Testis (tissue), 3 donors: ENCODE data around the gene DNER. TPM values are rescaled to one million over a fixed set of nuclear protein-coding genes. Genes with fewer than 3 reads are reported as not detected.

Experiments used
- DNase-seq: peaks from one replicate; pipeline ENCODE4 v3.0.0-alpha.2; 2019
- H3K27ac ChIP-seq, 2 donors: fragments of 200-600 bp; sonication (generic); one replicate each; pipeline ENCODE4 v1.5.1; 2019
- H3K27me3 ChIP-seq: fragments of 200-600 bp; sonication (generic); one replicate; pipeline ENCODE4 v1.5.1; 2019
- H3K36me3 ChIP-seq: fragments of 200-600 bp; sonication (generic); one replicate; pipeline ENCODE4 v1.5.1; 2017; ENCODE audit warnings: low read depth; ENCODE audit errors: missing control alignments
- H3K4me1 ChIP-seq: fragments of 200-600 bp; sonication (generic); one replicate; pipeline ENCODE4 v1.5.1; 2019
- H3K4me3 ChIP-seq, 2 donors: fragments of 200-600 bp; sonication (generic); one replicate each; pipeline ENCODE4 v1.5.1; 2017 to 2019
- H3K9me3 ChIP-seq: fragments of 200-600 bp; sonication (generic); one replicate; pipeline ENCODE4 v1.5.1; 2017
- POLR2A ChIP-seq: fragments of 450-650 bp; IDR thresholded peaks from one replicate; pipeline ENCODE4 v1.6.1; 2017; ENCODE audit warnings: antibody characterized with exemption, mild to moderate bottlenecking, moderate library complexity
- WGBS, 2 donors: methylation state at CpG; one replicate each; pipeline ENCODE4 v1.1.5; 2018; 5-methylcytosine and 5-hydroxymethylcytosine counted together
- intact Hi-C: fragments of 100-400 bp; cut with DNase I; formaldehyde crosslinking; loops from one replicate; pipeline ENCODE4 v1.15.1; 2023; ENCODE audit warnings: low total_unique reads
- polyA plus RNA-seq: library from polyadenylated mRNA; stranded (reverse); fragments of 350-450 nt; fragmentation: Illumina TruSeq; extraction: RNeasy Lipid Tissue Mini Kit (QIAGEN cat#74804); gene quantifications from one replicate; pipeline ENCODE4 v1.2.3, GENCODE V29; 2014; ENCODE audit warnings: low read depth, low replicate concordance; ENCODE audit not compliant: insufficient read depth
- total RNA-seq, 2 donors: library from RNA; depleted of rRNA; stranded (reverse); fragments of >200 nt; gene quantifications; one replicate each; pipeline ENCODE4 v1.2.3, GENCODE V29; 2016
- TF ChIP-seq, protein P1 (sequence below), 3 experiments: fragments of 450-650 bp in 2 of 3; fragments of 200-600 bp in 1 of 3; sonication (generic) in 1 of 3; IDR thresholded peaks; one replicate each; pipeline ENCODE4 v1.5.1; 2016 to 2019; ENCODE audit warnings: antibody characterized with exemption in 3 of 3, mild to moderate bottlenecking in 2 of 3, moderate library complexity in 1 of 3

Gene DNER
- total and polyA plus RNA-seq, 3 donors from 2014 or later = 2.0 to 4.8 (median 2.9) TPM

DNA sequence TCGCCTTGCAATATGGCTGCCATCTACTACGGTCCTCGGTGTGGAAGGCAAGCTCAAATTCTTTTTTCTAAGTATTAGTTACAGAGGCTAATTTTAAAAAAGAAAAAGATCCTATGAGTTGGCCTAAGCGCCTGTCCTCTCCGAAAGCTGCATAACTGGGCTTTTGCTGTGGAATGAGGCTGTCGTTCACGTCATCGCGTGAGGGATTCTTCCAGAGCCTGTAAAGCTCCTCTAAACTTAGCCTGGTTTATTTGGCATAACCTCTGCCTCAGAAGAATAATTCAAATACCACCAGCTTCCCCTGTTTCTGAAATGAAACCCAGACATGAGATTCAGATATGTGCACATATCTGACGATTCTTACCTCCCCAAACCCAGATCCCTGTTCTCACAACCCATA is 187.4 kb downstream of the DNER start:
- no peaks in the 10 kb centered on the region for H3K36me3 ChIP-seq
- intact Hi-C loops = no loop called here
- no peak for DNase-seq
- H3K4me3 ChIP-seq = no peak overlapping the region
- H3K27ac ChIP-seq = no peak overlapping the region
- 51 to 89% methylated on average over 10 of the region's 10 CpGs for WGBS, 2 donors
- H3K4me1 ChIP-seq = no peaks in the 10 kb centered on the region
- TF ChIP-seq, protein P1, sequence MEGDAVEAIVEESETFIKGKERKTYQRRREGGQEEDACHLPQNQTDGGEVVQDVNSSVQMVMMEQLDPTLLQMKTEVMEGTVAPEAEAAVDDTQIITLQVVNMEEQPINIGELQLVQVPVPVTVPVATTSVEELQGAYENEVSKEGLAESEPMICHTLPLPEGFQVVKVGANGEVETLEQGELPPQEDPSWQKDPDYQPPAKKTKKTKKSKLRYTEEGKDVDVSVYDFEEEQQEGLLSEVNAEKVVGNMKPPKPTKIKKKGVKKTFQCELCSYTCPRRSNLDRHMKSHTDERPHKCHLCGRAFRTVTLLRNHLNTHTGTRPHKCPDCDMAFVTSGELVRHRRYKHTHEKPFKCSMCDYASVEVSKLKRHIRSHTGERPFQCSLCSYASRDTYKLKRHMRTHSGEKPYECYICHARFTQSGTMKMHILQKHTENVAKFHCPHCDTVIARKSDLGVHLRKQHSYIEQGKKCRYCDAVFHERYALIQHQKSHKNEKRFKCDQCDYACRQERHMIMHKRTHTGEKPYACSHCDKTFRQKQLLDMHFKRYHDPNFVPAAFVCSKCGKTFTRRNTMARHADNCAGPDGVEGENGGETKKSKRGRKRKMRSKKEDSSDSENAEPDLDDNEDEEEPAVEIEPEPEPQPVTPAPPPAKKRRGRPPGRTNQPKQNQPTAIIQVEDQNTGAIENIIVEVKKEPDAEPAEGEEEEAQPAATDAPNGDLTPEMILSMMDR (IDR thresholded peaks at IDR 0.05) = no peak
- no peak for TF ChIP-seq POLR2A
- no peaks in the 10 kb centered on the region for H3K9me3 ChIP-seq
- H3K27me3 ChIP-seq = no peaks in the 10 kb centered on the region

DNA sequence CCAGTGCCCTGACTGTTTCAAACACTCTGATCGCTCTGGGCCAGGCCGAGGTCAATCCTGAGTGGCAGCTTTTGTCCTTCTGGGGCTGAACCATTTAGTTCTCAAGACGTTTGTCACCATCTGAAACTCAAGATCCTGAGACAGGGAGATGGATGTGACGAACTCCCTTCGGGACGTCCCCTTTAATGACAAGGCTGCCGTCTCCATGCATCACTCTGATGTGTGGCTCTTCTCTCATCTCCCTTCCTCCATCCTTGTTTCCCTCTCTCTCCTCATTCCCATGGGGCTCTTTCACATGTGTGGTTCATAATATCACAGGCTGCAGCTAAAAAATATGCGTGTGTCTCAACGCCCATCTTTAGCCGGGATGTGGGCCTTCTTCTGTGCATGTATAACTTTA is 189.6 kb downstream of the DNER start:
- H3K36me3 ChIP-seq = no peaks in the 10 kb centered on the region
- H3K27me3 ChIP-seq = no peaks in the 10 kb centered on the region

DNA sequence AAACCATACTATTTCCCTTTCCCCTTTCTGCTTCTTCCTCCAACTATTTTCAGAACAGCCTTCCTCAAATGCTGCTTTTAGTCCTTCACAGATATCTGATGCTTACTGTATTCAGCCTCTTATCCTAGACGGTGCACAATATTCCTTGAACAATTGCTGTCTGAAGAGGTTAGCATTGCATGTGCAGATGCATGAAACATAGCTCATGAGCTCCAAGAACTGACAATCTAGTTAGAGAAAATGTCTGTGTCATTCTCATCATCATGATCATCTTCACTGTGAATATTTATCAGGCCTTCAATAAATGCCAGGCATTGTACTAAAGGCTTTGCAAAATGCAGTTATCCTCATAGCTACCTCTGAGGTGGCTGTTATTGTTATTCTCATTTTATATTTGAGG is 190.7 kb downstream of the DNER start:
- H3K27me3 ChIP-seq = no peaks in the 10 kb centered on the region
- no peaks in the 10 kb centered on the region for H3K36me3 ChIP-seq
- no peaks in the 10 kb centered on the region for H3K9me3 ChIP-seq
- H3K4me3 ChIP-seq = no peak overlapping the region
- 69 to 73% methylated on average over 1 of the region's 1 CpG for WGBS, 2 donors
- no peak for TF ChIP-seq POLR2A
- no peak for DNase-seq
- H3K4me1 ChIP-seq = no peaks in the 10 kb centered on the region
- intact Hi-C loops = no loop called here
- H3K27ac ChIP-seq = no peak overlapping the region

More for the DNA sequence above, 189.6 kb downstream of the DNER start:
- TF ChIP-seq, protein P1 (IDR thresholded peaks at IDR 0.05) = no peak
- TF ChIP-seq POLR2A = no peak
- Histone ChIP-seq H3K9me3 (no peaks in the 10 kb centered on the region), H3K27ac (no peak overlapping the region), H3K4me1 (no peaks in the 10 kb centered on the region), H3K4me3 (no peak overlapping the region)
- DNase-seq = no peak
- WGBS, 2 donors = 85 to 92% methylated on average over 10 of the region's 10 CpGs
- intact Hi-C loops = no loop called here

DNA sequence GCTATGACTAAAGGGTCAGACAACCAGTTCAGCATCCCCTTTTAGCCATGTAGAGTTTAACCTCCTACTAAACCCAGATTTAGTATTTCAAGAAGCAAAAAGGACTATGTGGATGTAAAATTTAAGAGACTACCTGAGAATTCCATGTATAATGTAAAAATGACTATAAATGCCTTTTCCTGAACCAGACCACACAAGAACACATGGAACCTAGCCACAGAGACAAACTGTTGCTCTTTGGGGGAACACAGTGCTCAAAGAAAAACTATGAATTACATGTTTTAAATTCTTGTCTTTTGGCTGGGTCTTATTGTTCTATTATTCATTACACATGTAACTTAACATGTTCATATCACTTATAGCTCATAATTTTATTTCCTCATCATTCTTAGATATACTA is 192.8 kb downstream of the DNER start:
- Histone ChIP-seq H3K27me3 (no peaks in the 10 kb centered on the region), H3K4me1 (no peaks in the 10 kb centered on the region), H3K9me3 (no peaks in the 10 kb centered on the region), H3K27ac (peak overlapping the region; percentile 28 to 46), H3K36me3 (no peaks in the 10 kb centered on the region), H3K4me3 (no peak overlapping the region)
- intact Hi-C loops = no loop called here
- TF ChIP-seq, protein P1 (IDR thresholded peaks at IDR 0.05) = no peak
- no peak for TF ChIP-seq POLR2A
- DNase-seq = peak; percentile 35

DNA sequence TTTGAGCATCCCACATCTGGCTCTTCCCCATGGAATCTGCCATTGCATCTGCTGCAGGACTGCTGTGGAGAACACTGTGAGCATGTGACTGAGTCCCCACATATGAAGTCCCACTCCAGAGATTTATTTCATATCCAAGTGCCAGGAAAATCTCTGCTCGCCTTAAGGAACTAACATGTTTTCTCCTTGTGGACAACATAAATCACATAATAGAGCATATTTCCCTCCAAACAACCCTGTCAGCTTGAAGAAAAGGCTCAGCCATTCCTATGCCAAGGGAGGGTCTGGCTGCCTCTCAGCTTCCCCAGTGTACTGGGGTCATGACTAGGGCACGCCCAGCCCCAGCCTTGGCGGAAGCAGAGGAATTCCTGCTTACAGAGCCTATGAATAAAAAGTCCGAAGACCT is 193.7 kb downstream of the DNER start:
- Histone ChIP-seq H3K9me3 (no peaks in the 10 kb centered on the region), H3K4me3 (no peak overlapping the region), H3K36me3 (no peaks in the 10 kb centered on the region), H3K27me3 (no peaks in the 10 kb centered on the region), H3K27ac (peak overlapping the region; percentile 28 to 46), H3K4me1 (no peaks in the 10 kb centered on the region)
- WGBS, 2 donors = 44 to 51% methylated on average over 4 of the region's 4 CpGs
- peak; percentile 52 for DNase-seq
- TF ChIP-seq, protein P1 (IDR thresholded peaks at IDR 0.05) = no peak
- no peak for TF ChIP-seq POLR2A
- intact Hi-C loops = no loop called here
